K562 (cell line): ENCODE data around the gene MYL4. TPM values are rescaled to one million over a fixed set of nuclear protein-coding genes. Genes with fewer than 3 reads are reported as not detected.

Source experiments
- KDM4B ChIP-seq, 2 experiments: fragments of 450-650 bp in 1 of 2; sonication (generic) in 1 of 2; IDR thresholded peaks; 2 replicates each; pipeline ENCODE4 v1.6.1; 2016 to 2017; ENCODE audit warnings: borderline replicate concordance in 2 of 2, antibody characterized with exemption in 1 of 2, low read depth in 1 of 2, mild to moderate bottlenecking in 1 of 2
- KDM5B ChIP-seq: fragments of 200-600 bp; sonication (generic); IDR thresholded peaks from 2 replicates; pipeline ENCODE4 v1.6.1; 2012; ENCODE audit warnings: low read depth, mild to moderate bottlenecking, moderate library complexity, low read length, control low read depth, inconsistent platforms; ENCODE audit not compliant: insufficient replicate concordance
- POLR2G ChIP-seq: fragments of 200-400 bp; formaldehyde crosslinking; IDR thresholded peaks from 2 replicates; pipeline ENCODE4 v1.6.1; 2017; ENCODE audit warnings: low read depth, mild to moderate bottlenecking, antibody characterized with exemption, low read length, moderate library complexity
- POU5F1 ChIP-seq: fragments of 150-350 bp; IDR thresholded peaks from 2 replicates; pipeline ENCODE4 v1.6.1; 2014; ENCODE audit warnings: borderline replicate concordance, low read length, low read depth, mild to moderate bottlenecking; ENCODE audit not compliant: partially characterized antibody
- SAFB2 ChIP-seq: fragments of 200-400 bp; formaldehyde crosslinking; IDR thresholded peaks from 2 replicates; pipeline ENCODE4 v1.6.1; 2018; ENCODE audit warnings: borderline replicate concordance, low read length, low read depth, moderate library complexity; ENCODE audit not compliant: severe bottlenecking
- TAF1 ChIP-seq: IDR thresholded peaks from 2 replicates; pipeline ENCODE4 v1.6.1; 2011; ENCODE audit warnings: mild to moderate bottlenecking, low read length, moderate library complexity; ENCODE audit not compliant: insufficient read depth, control insufficient read depth, severe bottlenecking; ENCODE audit errors: extremely low read depth
- TCF3 ChIP-seq: sonication (generic); formaldehyde crosslinking; IDR thresholded peaks from 2 replicates; pipeline ENCODE4 v1.4.0; 2020; ENCODE audit warnings: mild to moderate bottlenecking, missing genetic modification reagents
- TEAD4 ChIP-seq, 2 experiments: sonication (generic) in 1 of 2; formaldehyde crosslinking in 1 of 2; IDR thresholded peaks; 2 replicates each; pipeline versions ENCODE4 v1.6.1 to v1.8.0; 2012 to 2022; ENCODE audit warnings: borderline replicate concordance in 1 of 2, inconsistent platforms in 1 of 2, low read length in 1 of 2, mild to moderate bottlenecking in 1 of 2, missing genetic modification reagents in 1 of 2
- TGIF2 ChIP-seq: sonication (generic); formaldehyde crosslinking; IDR thresholded peaks from 2 replicates; pipeline ENCODE4 v1.8.1; 2022; ENCODE audit warnings: mild to moderate bottlenecking, missing genetic modification reagents, moderate library complexity
- VEZF1 ChIP-seq: fragments of 200-800 bp; sonication (Bioruptor generic); IDR thresholded peaks from 2 replicates; pipeline ENCODE4 v1.6.1; 2017; ENCODE audit warnings: missing genetic modification characterization, missing compliant biosample characterization
- ZNF175 ChIP-seq: fragments of 200-800 bp; sonication (Bioruptor generic); IDR thresholded peaks from 2 replicates; pipeline ENCODE4 v1.6.1; 2016; ENCODE audit warnings: low read depth, mild to moderate bottlenecking, missing genetic modification characterization, missing compliant biosample characterization
- ZNF384 ChIP-seq: IDR thresholded peaks from 2 replicates; pipeline ENCODE4 v1.6.1; 2012; ENCODE audit warnings: low read depth, low read length, improper control_type of control experiment
- ZNF707 ChIP-seq: fragments of 250-450 bp; sonication (Bioruptor Pico); conservative IDR thresholded peaks from 2 replicates; pipeline ENCODE4 v1.8.0; 2022; ENCODE audit warnings: inconsistent platforms, mild to moderate bottlenecking, moderate library complexity
- polyA plus RNA-seq, 8 experiments: library from polyadenylated mRNA; depleted of rRNA in 4 of 8; stranded (reverse) in 5 of 8; unstranded in 3 of 8; fragments of >200 nt; fragmentation: Nextera tagmentation in 2 of 8; fragmentation: Illumina TruSeq in 1 of 8; extraction: Ambion mirVana in 2 of 8; extraction: Trizol in 1 of 8; gene quantifications; 2 replicates each; pipeline versions ENCODE4 v1.2.1 to v1.2.3, GENCODE V29; 2011 to 2014; ENCODE audit warnings: inconsistent platforms in 1 of 8, missing spikeins in 1 of 8
- total RNA-seq, 7 experiments: library from RNA; depleted of rRNA in 6 of 7; stranded (reverse); fragments of >200 nt in 6 of 7; fragmentation: Illumina TruSeq in 2 of 7; extraction: Trizol in 2 of 7; gene quantifications; 2 replicates each; pipeline versions ENCODE4 v1.2.1 to v1.2.3, GENCODE V29; 2011 to 2021; ENCODE audit warnings: low replicate concordance in 1 of 7
- TF ChIP-seq, protein P1 (sequence below): sonication (generic); formaldehyde crosslinking; IDR thresholded peaks from 2 replicates; pipeline ENCODE4 v1.8.1; 2022; ENCODE audit warnings: missing genetic modification reagents
- TF ChIP-seq, protein P2 (sequence below): fragments of 200-800 bp; sonication (Bioruptor generic); IDR thresholded peaks from 2 replicates; pipeline ENCODE4 v1.6.1; 2016; ENCODE audit warnings: missing genetic modification characterization, missing compliant biosample characterization

MYL4 gene
- total and polyA plus RNA-seq, 9 of the 15 experiments (the other 6 are each of a cell fraction or from before 2014, with no cell fraction given) = 117 to 423 (median 221) TPM

- peak; percentile 56 for TF ChIP-seq TAF1
- peak; percentile 76 for TF ChIP-seq VEZF1
- TF ChIP-seq SAFB2 = no peak
- TF ChIP-seq, protein P1, sequence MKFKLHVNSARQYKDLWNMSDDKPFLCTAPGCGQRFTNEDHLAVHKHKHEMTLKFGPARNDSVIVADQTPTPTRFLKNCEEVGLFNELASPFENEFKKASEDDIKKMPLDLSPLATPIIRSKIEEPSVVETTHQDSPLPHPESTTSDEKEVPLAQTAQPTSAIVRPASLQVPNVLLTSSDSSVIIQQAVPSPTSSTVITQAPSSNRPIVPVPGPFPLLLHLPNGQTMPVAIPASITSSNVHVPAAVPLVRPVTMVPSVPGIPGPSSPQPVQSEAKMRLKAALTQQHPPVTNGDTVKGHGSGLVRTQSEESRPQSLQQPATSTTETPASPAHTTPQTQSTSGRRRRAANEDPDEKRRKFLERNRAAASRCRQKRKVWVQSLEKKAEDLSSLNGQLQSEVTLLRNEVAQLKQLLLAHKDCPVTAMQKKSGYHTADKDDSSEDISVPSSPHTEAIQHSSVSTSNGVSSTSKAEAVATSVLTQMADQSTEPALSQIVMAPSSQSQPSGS (CRISPR knock-in tag) = no peak
- peak; percentile 46; the same call in 1 of the 2 replicates for TF ChIP-seq POLR2G
- peak; percentile 38; the same call in 1 of the 2 replicates for TF ChIP-seq TEAD4 (IDR thresholded peaks at IDR 0.05; ENCODE audit: low read length)
- no peak for TF ChIP-seq TEAD4 (CRISPR knock-in tag; IDR thresholded peaks at IDR 0.05; ENCODE audit: borderline replicate concordance)
- peak; percentile 29; the same call in 1 of the 2 replicates for TF ChIP-seq ZNF175 (CRISPR knock-in tag)
- TF ChIP-seq, protein P2, sequence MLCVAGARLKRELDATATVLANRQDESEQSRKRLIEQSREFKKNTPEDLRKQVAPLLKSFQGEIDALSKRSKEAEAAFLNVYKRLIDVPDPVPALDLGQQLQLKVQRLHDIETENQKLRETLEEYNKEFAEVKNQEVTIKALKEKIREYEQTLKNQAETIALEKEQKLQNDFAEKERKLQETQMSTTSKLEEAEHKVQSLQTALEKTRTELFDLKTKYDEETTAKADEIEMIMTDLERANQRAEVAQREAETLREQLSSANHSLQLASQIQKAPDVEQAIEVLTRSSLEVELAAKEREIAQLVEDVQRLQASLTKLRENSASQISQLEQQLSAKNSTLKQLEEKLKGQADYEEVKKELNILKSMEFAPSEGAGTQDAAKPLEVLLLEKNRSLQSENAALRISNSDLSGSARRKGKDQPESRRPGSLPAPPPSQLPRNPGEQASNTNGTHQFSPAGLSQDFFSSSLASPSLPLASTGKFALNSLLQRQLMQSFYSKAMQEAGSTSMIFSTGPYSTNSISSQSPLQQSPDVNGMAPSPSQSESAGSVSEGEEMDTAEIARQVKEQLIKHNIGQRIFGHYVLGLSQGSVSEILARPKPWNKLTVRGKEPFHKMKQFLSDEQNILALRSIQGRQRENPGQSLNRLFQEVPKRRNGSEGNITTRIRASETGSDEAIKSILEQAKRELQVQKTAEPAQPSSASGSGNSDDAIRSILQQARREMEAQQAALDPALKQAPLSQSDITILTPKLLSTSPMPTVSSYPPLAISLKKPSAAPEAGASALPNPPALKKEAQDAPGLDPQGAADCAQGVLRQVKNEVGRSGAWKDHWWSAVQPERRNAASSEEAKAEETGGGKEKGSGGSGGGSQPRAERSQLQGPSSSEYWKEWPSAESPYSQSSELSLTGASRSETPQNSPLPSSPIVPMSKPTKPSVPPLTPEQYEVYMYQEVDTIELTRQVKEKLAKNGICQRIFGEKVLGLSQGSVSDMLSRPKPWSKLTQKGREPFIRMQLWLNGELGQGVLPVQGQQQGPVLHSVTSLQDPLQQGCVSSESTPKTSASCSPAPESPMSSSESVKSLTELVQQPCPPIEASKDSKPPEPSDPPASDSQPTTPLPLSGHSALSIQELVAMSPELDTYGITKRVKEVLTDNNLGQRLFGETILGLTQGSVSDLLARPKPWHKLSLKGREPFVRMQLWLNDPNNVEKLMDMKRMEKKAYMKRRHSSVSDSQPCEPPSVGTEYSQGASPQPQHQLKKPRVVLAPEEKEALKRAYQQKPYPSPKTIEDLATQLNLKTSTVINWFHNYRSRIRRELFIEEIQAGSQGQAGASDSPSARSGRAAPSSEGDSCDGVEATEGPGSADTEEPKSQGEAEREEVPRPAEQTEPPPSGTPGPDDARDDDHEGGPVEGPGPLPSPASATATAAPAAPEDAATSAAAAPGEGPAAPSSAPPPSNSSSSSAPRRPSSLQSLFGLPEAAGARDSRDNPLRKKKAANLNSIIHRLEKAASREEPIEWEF = 0 out of 2 replicates have a peak, but pooled peaks have one; percentile 47
- TF ChIP-seq ZNF707 (CRISPR knock-in tag) = no peak
- TF ChIP-seq TGIF2 (CRISPR knock-in tag) = 0 out of 2 replicates have a peak, but pooled peaks have one; percentile 15
- no peak for TF ChIP-seq POU5F1
- peak; percentile 55 for TF ChIP-seq KDM5B
- peak; percentile 59 for TF ChIP-seq TCF3 (CRISPR knock-in tag)
- no peak for TF ChIP-seq ZNF384
- 0 out of 4 replicates have a peak, but pooled peaks of 1 of the 2 experiments have one; percentile 43 for TF ChIP-seq KDM4B (IDR thresholded peaks at IDR 0.05; ENCODE audit: borderline replicate concordance in 2 of 2, low read depth in 1 of 2)
Measured at GRCh38 chr17:47208744-47209488, at the start of gene MYL4 (continued).
